HG03565 (cell line): ENCODE results near the gene PDE2A.

ENCODE experiments used
- ATAC-seq: cut with Tn5 transposase; IDR thresholded peaks from one replicate; pipeline ENCODE4 v1.9.1; 2021; ENCODE audit warnings: mild to moderate bottlenecking, moderate library complexity; ENCODE audit not compliant: unreplicated experiment

PDE2A gene

DNA sequence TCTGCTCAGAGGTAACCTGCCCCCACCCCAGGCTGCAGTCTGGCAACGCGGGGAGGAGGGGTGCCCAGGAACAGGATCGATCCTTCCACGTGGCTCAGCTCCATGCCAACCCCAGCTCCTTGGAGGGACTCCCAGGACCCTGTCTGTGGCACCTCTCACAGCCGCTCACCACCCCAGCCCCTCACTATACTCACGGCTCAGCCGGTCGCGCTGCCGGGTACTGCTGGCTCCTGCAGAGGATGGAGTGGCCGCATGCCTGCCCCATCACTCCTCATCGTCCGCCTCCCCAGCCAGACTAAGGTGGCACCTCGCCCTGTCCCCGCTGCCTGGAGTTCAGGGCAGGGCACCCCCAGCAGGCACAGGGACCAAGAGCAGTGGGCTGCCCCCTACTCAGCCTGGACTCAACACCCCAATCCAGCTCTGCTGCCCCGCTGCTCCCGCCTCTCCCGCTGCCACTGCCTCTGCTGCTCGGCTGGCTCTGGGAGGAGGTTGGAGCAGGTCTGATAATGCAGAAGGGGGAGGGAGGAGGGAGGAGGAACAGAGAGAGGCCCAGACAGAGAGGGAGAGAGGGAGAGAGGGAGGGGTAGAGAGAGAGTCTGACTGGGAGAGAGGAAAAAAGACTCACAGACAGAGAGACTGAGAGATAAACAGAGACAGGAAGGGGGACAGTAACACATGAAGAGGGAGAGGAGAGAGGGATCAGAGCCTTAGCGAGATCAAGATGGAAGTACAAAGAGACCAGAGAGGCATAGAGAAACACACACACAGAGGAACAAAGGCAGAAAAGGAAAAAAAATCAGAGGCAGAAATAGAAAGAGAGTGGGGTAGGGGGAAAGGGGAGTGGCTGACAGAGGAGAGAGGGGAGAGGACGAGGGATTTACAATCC, at the start of gene PDE2A:
PDE2A (minus strand) TSS at position 480 of the 886 bp plus-strand sequence; CDS start at position 265, 215 bp downstream.
- ATAC-seq = no peak

DNA sequence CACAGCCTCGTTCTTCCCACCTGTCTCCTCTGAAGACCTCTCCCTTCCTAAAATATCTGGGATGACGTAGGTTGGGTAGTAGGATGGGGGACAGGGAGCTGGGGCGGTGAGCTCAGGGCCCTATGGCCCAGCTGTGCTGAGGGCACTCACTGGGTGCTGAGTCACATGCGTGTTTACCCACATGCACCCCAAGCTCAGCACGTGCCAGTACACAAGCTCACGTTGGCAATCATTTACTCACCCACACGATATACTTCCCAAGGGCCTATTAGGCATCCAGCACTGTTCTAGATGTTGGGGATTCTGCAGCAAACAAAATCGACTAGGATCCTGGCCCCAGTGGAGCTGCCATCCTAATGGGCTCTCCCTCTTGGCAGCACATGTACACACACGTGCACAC, 49.3 kb upstream of the PDE2A start:
- ATAC-seq = no peak

DNA sequence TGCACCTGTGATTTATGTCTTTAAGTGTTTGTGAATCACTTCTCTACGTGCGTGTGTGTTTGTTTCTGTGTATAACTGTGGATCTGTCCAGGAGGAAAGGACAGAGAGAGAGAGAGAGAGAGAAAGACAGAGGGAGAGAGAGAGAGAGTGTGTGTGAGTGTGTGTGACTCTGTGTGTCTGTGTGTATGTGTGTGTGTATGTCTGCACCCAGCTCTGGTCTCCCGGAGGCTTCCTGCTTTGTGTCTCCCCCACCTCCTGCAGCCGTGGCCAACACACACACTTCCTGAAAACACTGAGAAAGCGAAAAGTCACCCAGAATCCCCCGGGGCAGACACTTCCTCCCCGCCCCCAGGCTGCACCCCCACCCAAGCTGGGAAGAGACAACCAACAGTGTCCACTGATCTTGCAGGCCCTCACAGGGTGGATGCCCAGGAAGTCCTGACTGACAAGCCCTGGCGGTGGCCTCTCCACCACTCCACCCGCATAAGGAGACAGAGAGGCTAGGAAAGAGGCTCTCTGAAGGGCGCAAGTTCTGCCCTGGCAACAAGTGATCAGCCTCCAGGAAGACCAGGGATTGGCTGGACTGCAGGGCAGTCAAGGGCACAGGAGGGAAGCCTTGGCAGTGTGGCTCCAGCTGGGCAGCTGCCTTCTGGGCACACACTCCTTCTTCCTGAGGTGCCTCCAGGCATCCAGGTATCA, 48.0 kb upstream of the PDE2A start:
- peak; percentile 66 for ATAC-seq

DNA sequence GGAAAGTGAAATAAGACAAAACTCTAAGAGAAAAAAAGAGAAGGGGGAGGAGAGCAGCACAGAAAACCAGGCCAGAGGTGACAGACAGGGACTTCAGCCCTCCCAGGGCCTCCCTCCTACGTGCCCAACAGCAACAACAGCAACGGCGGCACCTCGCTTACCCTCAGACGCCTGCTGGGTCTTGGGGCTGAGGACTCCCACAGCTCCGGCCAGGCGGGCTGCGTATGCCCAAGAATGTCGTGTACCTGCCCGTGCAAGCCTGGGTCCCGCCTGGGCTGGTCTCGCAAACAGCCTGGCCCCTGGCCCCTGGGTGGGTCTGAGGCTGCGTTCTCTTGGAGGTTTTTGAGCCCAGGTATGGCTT, 47.4 kb upstream of the PDE2A start:
- ATAC-seq = no peak

DNA sequence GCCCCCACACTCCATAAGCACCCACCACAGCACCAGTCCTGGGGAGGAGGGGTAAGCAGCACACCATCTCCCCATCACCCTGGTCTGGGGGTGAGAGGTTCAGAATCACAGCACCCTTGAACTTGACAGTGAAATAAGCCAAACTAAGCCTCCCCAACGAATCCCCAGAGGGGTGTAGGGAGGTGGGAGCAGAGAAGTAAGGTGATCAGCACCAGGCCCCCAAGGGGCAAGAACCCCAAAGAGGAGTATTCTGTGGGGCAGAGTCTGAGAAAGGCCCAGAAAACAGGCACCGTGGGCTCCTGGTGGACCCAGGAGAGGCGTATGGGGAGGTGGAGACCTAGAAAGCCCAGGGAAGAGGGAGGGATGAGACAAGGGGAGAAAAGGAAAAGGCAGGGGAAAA, 47.1 kb upstream of the PDE2A start:
- no peak for ATAC-seq

DNA sequence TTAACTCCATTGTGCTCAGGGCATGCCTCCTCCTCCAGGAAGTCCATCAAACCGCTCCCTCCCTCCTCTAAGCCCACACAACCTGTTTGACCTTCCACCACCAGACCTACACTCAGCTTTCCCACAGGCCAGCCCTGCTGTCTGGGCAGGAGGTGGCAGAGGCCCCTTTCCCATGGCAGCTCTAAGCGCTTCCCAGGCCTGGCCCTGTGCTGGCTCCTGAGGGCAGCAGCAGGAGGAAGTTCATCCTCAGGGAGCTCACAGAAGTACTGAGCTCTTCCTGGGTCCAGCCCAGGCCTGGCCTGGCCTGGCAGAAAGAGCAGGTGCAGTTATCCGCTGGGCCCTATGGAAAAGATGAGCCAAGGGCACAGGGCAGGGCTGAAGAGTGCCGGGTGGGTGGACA, 46.6 kb upstream of the PDE2A start:
- ATAC-seq = no peak

DNA sequence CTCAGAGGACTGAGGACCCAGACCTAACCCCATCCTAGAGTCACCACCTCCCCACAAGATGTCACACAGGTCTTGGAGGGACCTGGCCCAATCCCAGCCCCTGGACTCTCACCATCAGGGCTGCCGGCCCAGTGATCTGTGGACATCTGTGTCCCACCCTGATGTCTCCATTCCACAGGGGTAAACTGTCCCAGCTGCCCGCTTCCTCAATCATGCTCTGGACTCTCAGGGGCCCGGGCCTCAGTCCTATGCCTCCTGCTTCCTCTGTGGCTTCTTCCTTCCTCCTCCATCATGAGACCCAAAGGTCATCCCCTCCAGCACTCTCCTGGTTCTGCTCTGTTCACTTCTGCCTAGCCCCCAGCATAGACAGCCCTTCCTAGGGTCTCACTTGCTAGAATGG, 45.8 kb upstream of the PDE2A start:
- ATAC-seq = no peak

DNA sequence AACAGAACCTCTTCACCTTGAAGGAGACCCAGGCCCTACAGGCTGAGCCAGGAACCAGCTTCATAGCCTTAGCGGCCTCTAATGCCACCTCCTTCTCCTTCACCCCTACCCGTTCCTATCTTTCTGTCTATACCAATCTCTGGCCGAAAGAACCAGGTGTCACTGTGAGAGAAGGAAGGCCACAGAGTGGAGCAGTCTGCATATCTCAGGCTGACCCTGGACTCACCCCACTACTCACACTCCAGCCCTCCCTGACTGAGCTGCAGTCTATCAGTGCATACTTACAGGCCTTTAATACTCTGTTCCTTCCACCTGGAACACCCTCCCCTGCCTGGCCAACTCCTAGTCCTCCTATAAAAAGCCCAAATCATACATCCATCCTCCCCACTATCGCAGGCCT, 45.3 kb upstream of the PDE2A start:
- no peak for ATAC-seq

DNA sequence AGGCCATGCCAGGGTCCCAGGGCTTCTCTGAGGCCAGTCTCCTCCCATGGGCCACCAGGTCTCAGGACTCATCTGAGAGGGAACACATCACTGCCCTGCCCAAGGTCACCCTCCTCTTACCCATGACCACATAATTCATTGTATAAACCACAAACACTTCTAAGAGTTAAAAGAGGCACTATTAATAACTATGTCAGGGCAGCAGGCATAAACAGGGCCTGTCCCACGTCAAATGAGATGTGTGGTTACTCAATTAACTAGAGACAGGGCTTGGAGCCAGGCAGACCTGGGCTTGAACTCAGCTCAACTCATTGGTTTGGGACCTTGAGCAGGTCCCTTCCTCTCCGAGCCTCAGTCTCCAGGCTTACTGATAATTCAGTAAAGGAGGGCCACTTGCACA, 44.9 kb upstream of the PDE2A start:
- no peak for ATAC-seq

DNA sequence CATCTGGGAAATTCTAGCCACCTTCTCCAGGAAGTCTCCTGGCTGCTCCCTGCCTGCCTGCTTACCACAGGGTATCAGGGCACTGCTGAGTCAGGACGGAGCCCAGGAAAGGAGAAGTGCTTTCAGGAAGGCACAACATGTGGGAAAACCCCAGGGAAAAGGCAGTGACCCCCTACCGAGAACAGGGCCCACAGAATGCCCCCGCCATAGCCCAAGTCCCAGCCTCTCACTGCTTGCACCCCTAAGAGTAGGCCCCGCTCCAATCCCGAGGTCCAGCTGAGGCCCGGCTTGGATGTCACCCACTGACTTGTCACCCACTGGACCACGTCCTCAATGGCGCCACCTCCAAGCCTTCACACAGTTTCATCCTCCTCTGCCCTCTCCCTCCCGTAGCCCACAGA, 43.9 kb upstream of the PDE2A start:
- no peak for ATAC-seq

DNA sequence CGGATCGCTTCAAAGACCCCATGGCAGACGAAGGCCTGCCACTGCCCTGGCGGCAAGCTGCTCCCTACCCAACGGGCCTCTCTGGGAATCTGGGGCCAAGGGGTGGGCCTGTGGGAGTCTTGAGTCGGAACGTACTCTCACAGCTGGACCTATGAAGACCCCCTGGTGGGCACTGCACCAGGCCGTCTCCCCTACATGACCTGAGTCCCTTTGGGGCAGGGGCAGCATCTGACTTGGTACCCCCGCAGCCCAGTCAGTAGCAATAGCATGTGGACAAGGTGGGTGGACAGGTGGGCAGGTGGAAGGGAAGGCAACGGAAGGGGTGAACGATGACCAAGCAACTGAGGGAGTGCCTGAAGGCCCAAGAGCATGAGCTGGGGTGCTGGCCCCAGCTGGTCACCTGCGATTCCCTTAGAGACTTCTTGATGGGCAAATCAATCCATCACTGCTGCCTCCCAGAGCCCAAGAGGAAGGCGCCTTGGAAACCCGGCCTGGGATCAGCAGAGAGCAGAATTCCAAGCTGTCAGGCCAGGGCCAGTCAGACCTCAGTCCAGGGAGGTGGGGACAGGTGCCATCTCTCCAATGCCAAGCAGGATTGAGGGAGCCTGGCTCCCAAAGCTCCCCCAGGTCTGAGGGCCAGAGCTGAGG, 42.7 kb upstream of the PDE2A start:
- ATAC-seq = no peak

DNA sequence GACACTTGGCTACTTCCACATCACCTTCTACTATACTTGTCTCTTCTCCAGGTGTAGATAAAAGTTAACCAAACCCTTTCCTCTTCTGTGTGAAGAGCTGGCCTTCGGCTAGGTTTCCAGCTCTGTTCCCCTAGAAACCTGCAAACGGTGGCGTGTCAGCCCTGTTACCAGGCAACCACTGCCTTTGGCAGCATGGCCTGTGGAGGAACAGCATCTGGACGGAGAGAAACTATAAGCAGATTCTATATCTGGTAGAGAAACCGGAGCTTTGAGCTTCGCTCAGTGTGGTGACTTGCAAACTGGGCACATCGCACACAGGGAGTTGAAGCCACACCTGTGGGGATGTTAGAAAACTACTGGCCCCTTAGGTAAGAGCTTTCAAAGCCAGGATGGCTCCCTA, 42.1 kb upstream of the PDE2A start:
- no peak for ATAC-seq

DNA sequence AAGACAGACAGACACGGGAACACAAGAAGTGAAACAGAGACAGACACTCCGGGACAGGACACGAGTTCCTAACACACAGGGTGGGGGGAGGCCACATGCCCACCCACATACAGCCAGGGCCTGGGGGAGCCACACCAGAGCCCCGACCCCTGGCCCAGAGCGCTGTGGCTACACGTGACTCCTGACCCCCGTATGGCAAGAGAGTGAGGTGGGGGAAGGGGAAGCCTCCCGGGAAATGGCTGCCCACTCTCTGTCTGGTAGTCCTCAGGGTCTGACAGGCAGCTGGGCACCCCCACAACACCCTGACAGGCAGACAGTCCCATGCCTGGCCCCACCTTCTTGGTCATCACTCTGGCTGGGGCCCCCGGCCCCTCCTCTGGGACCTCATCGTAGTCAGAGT, 38.6 kb upstream of the PDE2A start:
- ATAC-seq = no peak

DNA sequence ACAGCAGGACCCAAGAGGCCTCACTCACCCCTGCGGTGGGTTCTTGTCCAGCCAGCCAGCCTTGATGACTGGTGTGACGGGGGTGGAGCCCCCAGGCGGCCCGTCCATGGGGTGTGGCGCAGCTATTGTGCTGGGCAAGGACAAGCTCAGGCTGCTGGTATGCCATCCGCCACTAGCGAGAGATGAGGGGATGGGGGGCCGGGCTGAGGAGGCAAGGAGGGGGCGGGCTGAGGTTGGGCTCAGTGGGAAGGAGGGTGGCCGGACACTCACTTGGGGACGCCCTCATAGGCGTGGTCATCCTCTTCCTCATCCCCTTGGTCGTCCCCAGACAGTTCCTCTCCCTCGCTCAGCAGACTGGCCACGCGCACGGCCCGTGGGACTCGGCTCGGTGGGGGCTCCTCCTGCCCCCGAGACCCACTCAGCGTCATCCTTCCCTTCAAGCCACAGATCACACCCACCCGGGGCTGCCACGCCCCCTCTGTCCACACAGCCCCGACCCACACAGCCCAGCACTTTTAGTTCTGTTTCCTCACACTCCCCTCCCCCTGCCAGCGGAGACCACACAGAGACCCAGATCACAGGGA, 38.0 kb upstream of the PDE2A start:
- ATAC-seq = no peak

DNA sequence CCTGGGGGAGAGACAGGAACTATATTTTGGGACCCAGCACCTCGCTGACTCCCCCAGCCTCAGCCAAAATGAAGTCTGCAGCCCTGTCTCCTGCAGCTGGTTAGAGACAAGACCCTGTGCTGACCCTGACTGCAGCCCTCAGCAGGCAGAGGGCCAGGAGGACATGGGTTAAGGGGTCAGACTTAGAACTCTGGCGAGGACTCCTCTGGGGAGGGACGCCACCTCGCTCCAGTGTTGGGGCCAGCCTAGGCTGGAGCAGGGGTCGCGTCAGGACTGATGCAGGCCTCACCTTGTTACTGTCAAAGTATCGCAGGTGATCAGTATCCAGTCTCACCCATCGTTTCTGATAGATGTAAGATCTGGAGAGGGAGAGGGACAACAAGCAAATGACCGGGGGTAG, 36.9 kb upstream of the PDE2A start:
- ATAC-seq = no peak

DNA sequence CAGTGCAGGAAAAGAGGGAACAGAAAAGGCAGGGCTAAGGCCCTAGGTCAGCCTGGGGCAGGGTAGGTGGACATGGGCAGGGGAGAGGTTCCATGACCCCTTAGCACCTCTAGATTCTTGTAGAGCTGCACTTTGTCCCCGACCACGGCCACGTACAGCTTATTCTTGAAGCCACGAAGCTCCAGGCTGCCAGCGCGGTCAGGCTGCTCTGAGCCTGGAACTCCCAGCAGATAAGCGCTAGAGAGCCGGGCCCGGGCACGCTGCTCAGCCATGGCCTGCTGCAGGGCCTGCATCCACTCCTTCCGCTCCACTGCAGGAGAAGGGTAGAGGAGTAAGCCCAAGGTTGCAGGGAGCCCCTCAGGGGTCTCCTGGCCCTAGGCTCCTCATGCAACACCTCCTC, 36.1 kb upstream of the PDE2A start:
- no peak for ATAC-seq

DNA sequence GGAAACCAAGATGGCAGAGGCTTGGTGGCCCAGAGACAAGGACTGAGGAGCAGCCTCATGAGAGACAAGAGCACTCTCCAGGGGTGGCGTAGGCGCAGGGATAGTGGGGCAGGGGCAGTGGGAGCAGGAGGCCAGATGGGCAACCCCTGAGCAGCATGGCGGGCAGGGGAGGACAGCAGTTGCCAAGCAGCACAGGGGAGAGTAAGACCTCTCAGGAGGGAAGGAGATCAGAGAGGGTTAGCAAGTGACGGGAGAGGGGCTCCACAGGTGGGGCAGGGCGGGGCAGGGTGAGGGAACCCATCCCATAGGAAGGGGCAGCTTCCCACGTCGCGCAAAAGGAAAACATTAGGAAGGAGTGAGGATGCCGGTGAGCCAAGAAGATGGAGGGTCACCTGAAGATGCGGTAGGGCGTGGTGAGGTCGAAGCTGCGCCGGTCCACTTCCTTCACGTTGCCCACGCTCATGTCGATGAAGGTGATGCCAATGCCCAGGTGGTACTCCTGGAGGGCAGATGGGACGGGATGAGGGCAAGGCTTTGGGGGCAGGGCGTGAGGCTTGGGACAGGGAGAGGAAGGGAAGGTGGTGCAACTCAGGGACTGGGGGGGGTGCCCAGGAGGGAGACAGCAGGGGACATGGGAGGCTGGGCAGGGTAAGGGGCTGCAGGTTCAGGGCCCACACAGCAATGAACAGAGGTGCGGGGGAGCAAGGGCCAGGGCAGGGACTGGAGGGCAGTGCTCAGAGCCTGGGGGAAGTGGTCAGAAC, 35.4 kb upstream of the PDE2A start:
- ATAC-seq = no peak

DNA sequence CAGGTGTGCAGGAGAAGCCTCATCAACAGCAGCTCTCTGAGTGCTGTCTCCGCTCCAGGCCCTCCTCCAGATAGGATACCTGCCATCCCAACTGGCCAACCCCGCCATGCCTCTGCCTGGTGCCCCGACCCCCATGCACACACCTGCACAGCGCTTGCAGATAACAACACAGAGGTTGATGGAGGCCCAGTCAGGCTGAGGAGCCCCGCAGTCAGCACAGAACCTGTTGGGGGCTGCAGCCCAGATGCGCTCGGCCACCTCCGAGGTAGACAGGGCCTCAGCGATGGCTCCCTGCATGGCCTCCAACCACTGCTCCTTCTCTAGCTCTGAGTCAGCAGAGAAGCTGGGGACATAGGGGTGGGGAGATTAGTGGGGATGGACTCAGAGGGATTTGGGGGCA, 32.8 kb upstream of the PDE2A start:
- ATAC-seq = no peak

DNA sequence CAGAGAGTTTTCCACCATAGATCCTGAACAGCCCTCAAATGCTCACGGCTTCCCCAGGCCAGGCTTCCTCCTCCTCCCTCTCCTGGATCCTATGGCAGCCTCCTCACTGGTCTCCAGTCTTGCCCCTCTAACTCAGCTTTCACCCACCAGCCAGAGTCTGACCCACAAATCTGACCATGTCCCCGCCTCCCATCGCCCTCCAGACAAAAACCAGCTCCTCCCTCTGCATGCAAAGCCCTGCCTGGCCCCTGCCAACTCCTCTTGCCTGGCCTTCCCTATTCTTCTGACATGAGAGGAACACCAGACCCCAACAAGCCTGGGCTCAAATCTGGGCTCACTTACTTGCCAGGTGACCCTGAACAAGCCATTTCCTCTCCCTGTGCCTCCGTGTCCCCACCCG, 32.4 kb upstream of the PDE2A start:
- ATAC-seq = no peak

DNA sequence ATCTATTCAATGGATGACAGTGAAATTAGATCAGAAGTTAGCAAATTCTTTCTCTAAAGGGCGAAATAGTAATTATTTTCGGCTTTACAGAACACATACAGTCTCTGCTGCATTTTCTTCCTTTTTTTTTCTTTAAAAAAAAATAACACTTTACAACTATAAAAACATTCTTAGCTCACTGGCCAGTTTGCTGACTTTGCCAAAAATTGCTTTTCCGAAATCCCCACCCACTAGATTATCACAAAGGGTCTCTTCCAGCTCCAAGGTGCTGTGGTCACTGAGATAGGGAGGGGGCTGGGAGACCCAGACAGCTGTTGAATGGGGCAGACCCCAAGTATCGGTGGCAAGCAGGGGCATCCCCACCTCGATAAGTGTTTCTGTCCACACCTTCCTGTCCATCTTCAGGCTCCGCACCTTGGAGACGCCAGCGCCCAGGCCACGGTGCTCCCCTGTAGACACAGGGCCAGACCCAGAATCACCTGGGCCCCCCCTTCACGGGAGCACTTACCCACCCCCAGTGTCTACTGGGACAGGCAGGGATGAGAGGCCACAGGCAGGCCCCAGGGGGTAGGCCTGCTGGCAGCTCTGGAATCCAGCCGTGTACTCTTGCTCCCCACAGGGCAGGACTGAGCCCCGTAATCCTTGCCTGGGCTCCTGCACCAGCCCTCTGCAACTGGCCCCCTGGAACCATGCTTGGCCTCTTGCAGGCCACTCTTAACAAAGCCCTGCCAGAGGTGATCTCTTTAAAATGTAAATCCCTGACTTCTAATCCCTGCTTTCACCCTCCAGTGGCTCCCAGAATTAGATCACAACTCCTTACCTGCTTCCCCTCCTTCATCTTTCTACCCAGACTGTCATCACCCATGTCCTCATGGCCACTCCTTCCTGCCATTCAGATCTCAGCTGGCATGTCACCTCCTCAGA, 31.5 kb upstream of the PDE2A start:
- no peak for ATAC-seq
